M059J (cell line): ENCODE results near the gene CYP2C8. TPM values are rescaled to one million over a fixed set of nuclear protein-coding genes. Genes with fewer than 3 reads are reported as not detected.

Experiments
- total RNA-seq: library from RNA; depleted of rRNA; stranded (reverse); fragments of >200 nt; shearing (Covaris generic); gene quantifications from 2 replicates; pipeline ENCODE4 v1.2.3, GENCODE V29; 2014; rRNA removed

Gene CYP2C8
- total RNA-seq, 1 experiment from 2014 or later: not detected

Other genes with a start within 250 kb of the CYP2C8 start
- gene CYP2C9, start 130.8 kb downstream of the CYP2C8 start, total RNA-seq: not detected in 2 replicates
- gene ACSM6, start 124.7 kb upstream of the CYP2C8 start, total RNA-seq: not detected in 2 replicates
- 55.3 and 69.1 TPM in 2 replicates for gene PDLIM1, start 221.5 kb upstream of the CYP2C8 start, total RNA-seq